GM18867 (cell line): ENCODE results near the gene ZNF532.
"Not testable (repeated sequence)": the region's sequence is repeated elsewhere in the genome, so short reads cannot be mapped to it uniquely, and the experiment has no call there.

Source experiments
- ATAC-seq: cut with Tn5 transposase; IDR thresholded peaks from one replicate; pipeline ENCODE4 v1.9.1; 2021; ENCODE audit warnings: mild to moderate bottlenecking, moderate library complexity; ENCODE audit not compliant: unreplicated experiment

ZNF532 gene, protein sequence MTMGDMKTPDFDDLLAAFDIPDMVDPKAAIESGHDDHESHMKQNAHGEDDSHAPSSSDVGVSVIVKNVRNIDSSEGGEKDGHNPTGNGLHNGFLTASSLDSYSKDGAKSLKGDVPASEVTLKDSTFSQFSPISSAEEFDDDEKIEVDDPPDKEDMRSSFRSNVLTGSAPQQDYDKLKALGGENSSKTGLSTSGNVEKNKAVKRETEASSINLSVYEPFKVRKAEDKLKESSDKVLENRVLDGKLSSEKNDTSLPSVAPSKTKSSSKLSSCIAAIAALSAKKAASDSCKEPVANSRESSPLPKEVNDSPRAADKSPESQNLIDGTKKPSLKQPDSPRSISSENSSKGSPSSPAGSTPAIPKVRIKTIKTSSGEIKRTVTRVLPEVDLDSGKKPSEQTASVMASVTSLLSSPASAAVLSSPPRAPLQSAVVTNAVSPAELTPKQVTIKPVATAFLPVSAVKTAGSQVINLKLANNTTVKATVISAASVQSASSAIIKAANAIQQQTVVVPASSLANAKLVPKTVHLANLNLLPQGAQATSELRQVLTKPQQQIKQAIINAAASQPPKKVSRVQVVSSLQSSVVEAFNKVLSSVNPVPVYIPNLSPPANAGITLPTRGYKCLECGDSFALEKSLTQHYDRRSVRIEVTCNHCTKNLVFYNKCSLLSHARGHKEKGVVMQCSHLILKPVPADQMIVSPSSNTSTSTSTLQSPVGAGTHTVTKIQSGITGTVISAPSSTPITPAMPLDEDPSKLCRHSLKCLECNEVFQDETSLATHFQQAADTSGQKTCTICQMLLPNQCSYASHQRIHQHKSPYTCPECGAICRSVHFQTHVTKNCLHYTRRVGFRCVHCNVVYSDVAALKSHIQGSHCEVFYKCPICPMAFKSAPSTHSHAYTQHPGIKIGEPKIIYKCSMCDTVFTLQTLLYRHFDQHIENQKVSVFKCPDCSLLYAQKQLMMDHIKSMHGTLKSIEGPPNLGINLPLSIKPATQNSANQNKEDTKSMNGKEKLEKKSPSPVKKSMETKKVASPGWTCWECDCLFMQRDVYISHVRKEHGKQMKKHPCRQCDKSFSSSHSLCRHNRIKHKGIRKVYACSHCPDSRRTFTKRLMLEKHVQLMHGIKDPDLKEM (N-terminal part only)

GRCh38 chr18:58864146-58865032 is at the start of gene ZNF532:
Gene ZNF532 (plus strand): TSS chr18:58864877. CDS start in a region left out here.
- no peak for ATAC-seq

GRCh38 chr18:58819051-58819450 is 45.6 kb upstream of the ZNF532 start:
- ATAC-seq, result no peak

- no peak for ATAC-seq
Observed at GRCh38 chr18:58820251-58820650, 44.4 kb upstream of the ZNF532 start.

- no peak for ATAC-seq
Observed at GRCh38 chr18:58822944-58823343, 41.7 kb upstream of the ZNF532 start.

GRCh38 chr18:58823412-58823811 is 41.3 kb upstream of the ZNF532 start:
- ATAC-seq, result no peak

DNA sequence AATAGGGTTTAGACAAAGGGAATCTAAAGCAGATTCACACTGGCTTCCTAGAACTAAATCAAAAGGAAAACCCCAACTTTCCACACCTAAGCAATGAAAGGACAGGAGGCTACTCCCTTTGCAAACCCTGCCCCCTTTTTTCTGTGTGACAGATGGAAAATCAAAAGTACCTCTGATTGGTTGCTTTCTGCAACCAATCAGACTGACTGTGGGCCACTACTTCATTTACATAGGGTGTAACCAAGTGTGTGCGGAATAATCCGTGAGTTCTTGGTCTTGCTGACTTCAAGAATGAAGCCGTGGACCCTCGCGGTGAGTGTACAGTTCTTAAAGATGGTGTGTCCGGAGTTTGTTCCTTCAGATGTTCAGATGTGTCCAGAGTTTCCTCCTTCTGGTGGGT is 37.8 kb upstream of the ZNF532 start:
- ATAC-seq, result not testable (repeated sequence)

DNA sequence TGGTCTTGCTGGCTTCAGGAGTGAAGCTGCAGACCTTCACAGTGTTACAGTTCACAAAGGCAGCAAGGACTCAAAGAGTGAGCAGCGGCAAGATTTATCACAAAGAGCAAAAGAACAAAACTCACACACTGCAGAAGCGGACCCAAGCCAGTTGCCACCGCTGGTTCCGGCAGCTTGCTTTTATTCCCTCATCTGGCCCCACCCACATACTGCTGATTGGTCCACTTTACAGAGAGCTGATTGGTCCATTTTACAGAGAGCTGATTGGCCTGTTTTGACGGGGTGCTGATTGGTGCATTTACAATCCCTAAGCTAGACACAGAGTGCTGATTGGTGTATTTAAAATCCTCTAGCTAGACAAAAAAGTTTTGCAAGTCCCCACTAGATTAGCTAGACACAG is 37.2 kb upstream of the ZNF532 start:
- ATAC-seq, result no peak

DNA sequence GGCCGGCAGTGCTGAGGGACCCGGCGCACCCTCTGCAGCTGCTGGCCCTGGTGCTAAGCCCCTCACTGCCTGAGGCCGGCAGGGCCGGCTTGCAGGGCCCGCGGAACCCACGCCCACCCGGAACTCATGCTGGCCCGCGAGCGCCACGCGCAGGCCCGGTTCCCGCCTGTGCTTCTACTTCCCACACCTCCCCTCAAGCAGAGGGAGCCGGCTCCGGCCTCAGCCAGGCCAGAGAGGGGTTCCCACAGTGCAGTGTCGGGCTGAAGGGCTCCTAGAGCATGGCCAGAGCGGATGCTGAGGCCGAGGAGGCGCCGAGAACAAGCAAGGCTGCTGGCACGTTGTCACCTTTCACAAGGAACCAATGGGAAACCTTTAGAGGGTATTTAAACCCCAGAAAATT is 36.8 kb upstream of the ZNF532 start:
- ATAC-seq, result no peak

- ATAC-seq, result no peak
Observed at GRCh38 chr18:58828399-58829121, 36.1 kb upstream of the ZNF532 start.

DNA sequence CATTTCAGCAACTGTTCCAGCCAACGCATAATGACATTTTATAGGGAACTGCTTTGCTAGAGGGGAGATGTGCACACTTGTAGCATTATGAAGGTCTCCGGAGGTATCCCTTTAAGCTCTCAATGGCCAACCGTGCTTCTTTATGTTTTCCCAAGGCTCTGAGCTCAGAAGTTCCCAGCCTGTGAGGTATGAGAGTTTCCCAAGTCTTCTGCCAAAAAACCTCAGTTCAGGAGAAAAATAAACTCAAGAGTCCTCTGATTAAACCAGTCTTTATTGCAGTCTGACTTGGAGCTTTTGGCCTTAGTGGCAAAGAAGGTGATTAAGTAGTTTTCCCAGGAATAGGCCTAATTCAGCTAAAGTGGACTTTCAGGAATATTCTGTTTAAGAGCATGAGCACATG is 35.4 kb upstream of the ZNF532 start:
- ATAC-seq, result no peak

- not testable (repeated sequence) for ATAC-seq
Observed at GRCh38 chr18:58829886-58830285, 34.8 kb upstream of the ZNF532 start.

- ATAC-seq, result no peak
Observed at GRCh38 chr18:58831606-58832005, 33.1 kb upstream of the ZNF532 start.

- ATAC-seq, result no peak
Observed at GRCh38 chr18:58838165-58838860, 26.4 kb upstream of the ZNF532 start.

GRCh38 chr18:58838946-58839345 is 25.7 kb upstream of the ZNF532 start:
- ATAC-seq, result no peak

DNA sequence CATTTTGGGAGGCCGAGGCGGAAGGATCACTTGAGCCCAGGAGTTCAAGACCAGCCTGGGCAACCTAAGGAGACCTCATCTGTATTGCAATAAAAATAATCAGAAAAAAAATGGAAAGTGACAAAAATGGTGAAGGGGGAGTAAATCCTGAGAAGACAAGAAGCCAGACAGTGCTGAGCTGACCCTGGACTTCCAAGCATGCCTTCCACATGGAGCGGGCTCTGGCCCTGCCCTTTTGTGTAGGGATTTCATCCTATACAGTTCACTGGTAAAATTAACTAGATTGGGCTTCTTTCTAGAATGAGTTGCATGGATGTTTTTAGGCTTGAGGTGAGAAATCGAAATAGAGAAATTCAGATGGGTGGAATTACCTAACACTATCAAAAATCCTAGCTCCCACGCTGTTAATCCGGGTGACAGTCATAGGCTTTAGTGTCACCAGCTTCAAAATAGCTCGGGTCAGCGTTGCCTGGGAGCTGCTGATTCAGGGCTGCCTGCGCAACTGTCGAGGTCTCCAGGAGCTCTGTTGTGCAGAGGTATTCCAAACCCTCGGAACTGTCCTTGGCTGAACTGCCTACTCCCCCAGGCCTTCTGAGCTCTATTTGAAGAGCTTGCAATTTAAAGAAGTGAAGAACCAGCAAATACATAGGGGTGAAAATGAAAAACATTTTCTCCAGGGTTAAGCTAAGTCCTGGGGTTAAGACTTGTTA is 21.5 kb upstream of the ZNF532 start:
- no peak for ATAC-seq

DNA sequence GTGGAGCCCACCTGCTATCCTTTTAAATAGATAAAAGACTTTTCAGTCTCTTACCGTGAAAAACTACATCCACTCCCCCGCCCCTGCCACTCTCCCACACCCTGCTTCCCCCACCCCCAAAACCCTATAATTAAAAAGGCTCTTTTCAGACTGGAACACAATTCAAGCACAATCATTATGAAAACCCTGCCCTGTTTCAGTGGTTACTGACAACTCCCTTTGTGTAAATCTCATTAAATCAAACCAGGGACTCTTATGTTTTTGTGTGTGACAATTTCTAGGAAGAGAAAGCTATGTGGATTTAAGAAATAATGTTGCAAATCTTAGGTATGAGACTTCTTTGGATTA is 21.0 kb upstream of the ZNF532 start:
- no peak for ATAC-seq

GRCh38 chr18:58844871-58845270 is 19.8 kb upstream of the ZNF532 start:
- no peak for ATAC-seq

GRCh38 chr18:58845928-58846724 is 18.6 kb upstream of the ZNF532 start:
- ATAC-seq, result no peak
